HepG2 (cell line): Measurements from ENCODE around the gene CD2AP. TPM values are rescaled to one million over a fixed set of nuclear protein-coding genes. Genes with fewer than 3 reads are reported as not detected.

Experiments used
- ATAC-seq: fragments of 200-7000 bp; cut with Tn5 transposase; 3 replicates; pipeline ENCODE4 v1.9.1; 2020; ENCODE audit warnings: mild to moderate bottlenecking, moderate library complexity
- BruUV-seq: library from RNA; stranded (reverse); fragments of 400-500 nt; replicated peaks from 2 replicates; lab custom pipeline; 2021; lab: Mats Ljungman, UMichigan
- CTCF ChIA-PET: fragments of 300-600 bp; formaldehyde crosslinking; extraction: SDS; loops from one replicate; lab custom pipeline; 2021; ENCODE audit warnings: low total read pairs, inconsistent platforms, low intra/inter-chr PET ratio; lab: Yijun Ruan, JAX
- POLR2A ChIA-PET: fragments of 350-600 bp; sonication (Branson Sonifier 250); formaldehyde crosslinking; loops from one replicate; lab custom pipeline; 2020; ENCODE audit warnings: antibody characterized with exemption, inconsistent platforms; lab: Yijun Ruan, JAX
- DNase-seq: peaks from one replicate; pipeline ENCODE4 v3.0.0-alpha.2; 2015; ENCODE audit warnings: low spot score
- FAIRE-seq: peaks from 3 replicates; lab custom pipeline; 2011; peaks lifted over from hg19 to GRCh38; lab: Jason Lieb, UNC
- H2AFZ ChIP-seq: one replicate; pipeline ENCODE4 v1.6.1; 2011; ENCODE audit warnings: low read length, inconsistent platforms
- H3K27ac ChIP-seq: fragments of 300-600 bp; 3 replicates; pipeline ENCODE4 v1.8.0; 2011; ENCODE audit warnings: mixed run types, mild to moderate bottlenecking, mixed read lengths, low read length, inconsistent platforms; ENCODE audit not compliant: insufficient read depth; ENCODE audit errors: extremely low read length
- H3K27me3 ChIP-seq, 2 experiments: fragments of 200-600 bp in 1 of 2; 2 replicates in 1 of 2; 3 replicates in 1 of 2; pipeline versions ENCODE4 v1.6.0 to v1.8.0; 2011; ENCODE audit warnings: low read length in 2 of 2, mild to moderate bottlenecking in 2 of 2, moderate library complexity in 2 of 2, inconsistent platforms in 1 of 2; ENCODE audit not compliant: insufficient read depth in 2 of 2, control insufficient read depth in 1 of 2
- H3K36me3 ChIP-seq, 2 experiments: fragments of 200-600 bp in 1 of 2; replicated peaks in 1 of 2; 2 replicates in 1 of 2; 3 replicates in 1 of 2; pipeline versions ENCODE4 v1.5.1 to v1.8.0; 2011; ENCODE audit warnings: low read length in 2 of 2, inconsistent platforms in 1 of 2; ENCODE audit not compliant: insufficient read depth in 2 of 2, control insufficient read depth in 1 of 2
- H3K4me1 ChIP-seq: 2 replicates; pipeline ENCODE4 v1.5.1; 2012; ENCODE audit warnings: low read length, inconsistent platforms; ENCODE audit not compliant: insufficient read depth
- H3K4me2 ChIP-seq: 2 replicates; pipeline ENCODE4 v1.6.0; 2011; ENCODE audit warnings: low read depth, low read length, inconsistent platforms
- H3K4me3 ChIP-seq, 3 experiments: fragments of 200-600 bp in 1 of 3; sonication (generic), shearing (Covaris generic) in 1 of 3; replicated peaks in 1 of 3; 2 replicates each; pipeline ENCODE4 v1.5.1; 2011 to 2016; ENCODE audit warnings: low read length in 3 of 3, inconsistent platforms in 2 of 3, low read depth in 2 of 3, mild to moderate bottlenecking in 2 of 3, control low read depth in 1 of 3, mixed read lengths in 1 of 3; ENCODE audit not compliant: insufficient read depth in 1 of 3
- H3K79me2 ChIP-seq: one replicate; pipeline ENCODE4 v1.6.1; 2011; ENCODE audit warnings: low read length, inconsistent platforms; ENCODE audit not compliant: insufficient read depth
- H3K9ac ChIP-seq: 2 replicates; pipeline ENCODE4 v1.6.0; 2011; ENCODE audit warnings: mild to moderate bottlenecking, low read depth, low read length, inconsistent platforms; ENCODE audit not compliant: insufficient read depth
- H3K9me3 ChIP-seq: 2 replicates; pipeline ENCODE4 v1.5.1; 2012; ENCODE audit warnings: mild to moderate bottlenecking, low read length
- H4K20me1 ChIP-seq: 2 replicates; pipeline ENCODE4 v1.6.0; 2011; ENCODE audit warnings: inconsistent platforms, mild to moderate bottlenecking, low read length, moderate library complexity; ENCODE audit not compliant: insufficient read depth
- DBP ChIP-seq: sonication (generic); formaldehyde crosslinking; IDR thresholded peaks from 2 replicates; pipeline ENCODE4 v1.4.0; 2020; ENCODE audit warnings: missing genetic modification reagents; ENCODE audit errors: not compliant biosample characterization
- GTF3A ChIP-seq: sonication (generic); formaldehyde crosslinking; conservative IDR thresholded peaks from 2 replicates; pipeline ENCODE4 v1.4.0; 2020; ENCODE audit warnings: mild to moderate bottlenecking, missing genetic modification reagents
- MIER2 ChIP-seq: IDR thresholded peaks from 2 replicates; pipeline ENCODE4 v1.6.1; 2016; ENCODE audit warnings: missing biosample characterization, missing genetic modification reagents
- MXD4 ChIP-seq: IDR thresholded peaks from 2 replicates; pipeline ENCODE4 v1.6.1; 2016; ENCODE audit warnings: mild to moderate bottlenecking, missing biosample characterization, missing genetic modification reagents
- NR2F2 ChIP-seq: IDR thresholded peaks from 2 replicates; pipeline ENCODE4 v1.6.1; 2012; ENCODE audit warnings: low read depth, inconsistent platforms, borderline replicate concordance
- RFX3 ChIP-seq: IDR thresholded peaks from 2 replicates; pipeline ENCODE4 v1.6.1; 2016; ENCODE audit warnings: missing biosample characterization, missing genetic modification reagents
- RFX5 ChIP-seq: IDR thresholded peaks from 2 replicates; pipeline ENCODE4 v1.6.1; 2011; ENCODE audit warnings: low read depth, low read length, improper control_type of control experiment
- TBP ChIP-seq: sonication (generic); formaldehyde crosslinking; IDR thresholded peaks from 2 replicates; pipeline ENCODE4 v1.5.0; 2020; ENCODE audit warnings: missing genetic modification reagents
- ZFP36 ChIP-seq: fragments of 150-350 bp; IDR thresholded peaks from 2 replicates; pipeline ENCODE4 v1.6.1; 2018; ENCODE audit warnings: borderline replicate concordance, low read length, low read depth; ENCODE audit not compliant: partially characterized antibody
- ZFP62 ChIP-seq: sonication (generic); formaldehyde crosslinking; IDR thresholded peaks from 2 replicates; pipeline ENCODE4 v1.4.0; 2020; ENCODE audit warnings: missing genetic modification reagents
- ZNF451 ChIP-seq: sonication (generic); formaldehyde crosslinking; IDR thresholded peaks from 2 replicates; pipeline ENCODE4 v1.5.0; 2020; ENCODE audit warnings: mild to moderate bottlenecking, missing genetic modification reagents
- ZNF547 ChIP-seq: sonication (generic); formaldehyde crosslinking; IDR thresholded peaks from 2 replicates; pipeline ENCODE4 v1.5.1; 2020; ENCODE audit warnings: mild to moderate bottlenecking, missing genetic modification reagents
- WGBS: methylation state at CpG from one replicate; pipeline ENCODE4 v1.1.6; 2017; ENCODE audit warnings: low lambda C conversion rate; 5-methylcytosine and 5-hydroxymethylcytosine counted together
- in situ Hi-C: cut with HindIII; loops from 2 replicates; pipeline ENCODE4 v1.10.0; 2017; ENCODE audit warnings: low pct_unique_long_range_greater_than_20kb; ENCODE audit not compliant: extremely low pct_ligation_motif_present
- intact Hi-C: fragments of 100-400 bp; cut with micrococcal nuclease; formaldehyde crosslinking; loops from one replicate; pipeline ENCODE4 v1.10.0; 2022; ENCODE audit not compliant: unreplicated experiment
- polyA plus RNA-seq, 8 experiments: library from polyadenylated mRNA; depleted of rRNA in 3 of 8; stranded (reverse) in 7 of 8; unstranded in 1 of 8; fragments of >200 nt; fragmentation: Illumina TruSeq in 4 of 8; extraction: Trizol in 4 of 8; gene quantifications; 2 replicates each; pipeline versions ENCODE4 v1.2.1 to v1.2.3, GENCODE V29; 2011 to 2016; ENCODE audit warnings: low read depth in 4 of 8, missing spikeins in 1 of 8, mixed read lengths in 1 of 8; ENCODE audit not compliant: insufficient read depth in 1 of 8
- total RNA-seq, 5 experiments: library from RNA; depleted of rRNA; stranded (reverse); fragments of >200 nt; fragmentation: Illumina TruSeq; extraction: Trizol; gene quantifications; 2 replicates each; pipeline ENCODE4 v1.2.3, GENCODE V29; 2016; ENCODE audit warnings: low read depth in 1 of 5
- TF ChIP-seq, protein P1 (sequence below): sonication (generic); formaldehyde crosslinking; IDR thresholded peaks from 2 replicates; pipeline ENCODE4 v1.4.0; 2020; ENCODE audit warnings: missing genetic modification reagents, borderline replicate concordance

CD2AP gene
- total and polyA plus RNA-seq, 2 of the 13 experiments (the other 11 are each of a cell fraction or from before 2014, with no cell fraction given) = 8.6 to 31.9 TPM

- ChIA-PET CTCF (no interaction called here), POLR2A (no interaction called here)
- FAIRE-seq = no peak
- intact Hi-C loops (no loop called here), in situ Hi-C loops (no loop called here)
- no peak overlapping the region for H3K9ac ChIP-seq
- peaks cover 10% of the 10 kb centered on the region; the same call in 1 of the 2 replicates for H3K4me1 ChIP-seq
- H2AFZ ChIP-seq = no peak overlapping the region
- DNase-seq = no peak
- H3K9me3 ChIP-seq = no peaks in the 10 kb centered on the region
- no TSS peak for BruUV-seq
- no peak overlapping the region for H3K4me3 ChIP-seq
- H3K79me2 ChIP-seq = no peaks in the 10 kb centered on the region
- no peak for TF ChIP-seq DBP (CRISPR knock-in tag)
- TF ChIP-seq ZFP36 = no peak
- no peak for TF ChIP-seq GTF3A (CRISPR knock-in tag)
- H3K36me3 ChIP-seq = no peaks in the 10 kb centered on the region
- 23% methylated on average over 3 of the region's 3 CpGs for WGBS
- H4K20me1 ChIP-seq = no peaks in the 10 kb centered on the region
- H3K27ac ChIP-seq = no peak overlapping the region
- no peak overlapping the region for H3K4me2 ChIP-seq
- peaks cover 2 to 16% of the 10 kb centered on the region in 2 experiments; a peak in 4 of 5 replicates for H3K27me3 ChIP-seq
- ATAC-seq = no peak
Observed at GRCh38 chr6:47665112-47665511, 187.5 kb downstream of the CD2AP start.

GRCh38 chr6:47669684-47670513 lies 192.3 kb downstream of the CD2AP start:
- Histone ChIP-seq H2AFZ (no peak overlapping the region), H3K36me3 (no peaks in the 10 kb centered on the region), H3K9me3 (no peaks in the 10 kb centered on the region), H3K27me3 (peaks cover 0 to 2% of the 10 kb centered on the region in 2 experiments; a peak in 1 of 5 replicates), H3K9ac (no peak overlapping the region), H3K79me2 (no peaks in the 10 kb centered on the region), H4K20me1 (no peaks in the 10 kb centered on the region; the same call in 1 of the 2 replicates), H3K4me1 (peaks cover 11% of the 10 kb centered on the region; the same call in 1 of the 2 replicates), H3K4me3 (no peak overlapping the region), H3K27ac (no peak overlapping the region), H3K4me2 (no peak overlapping the region)
- WGBS = 3% methylated on average over 6 of the region's 6 CpGs
- in situ Hi-C loops = no loop called here
- peak; percentile 62 for FAIRE-seq
- ChIA-PET POLR2A (no interaction called here), CTCF (no interaction called here)
- DNase-seq = no peak
- ATAC-seq = peak; percentile 43
- intact Hi-C loops = no loop called here
- no TSS peak for BruUV-seq
- TF ChIP-seq MIER2 (CRISPR knock-in tag) = no peak
- TF ChIP-seq, protein P1, sequence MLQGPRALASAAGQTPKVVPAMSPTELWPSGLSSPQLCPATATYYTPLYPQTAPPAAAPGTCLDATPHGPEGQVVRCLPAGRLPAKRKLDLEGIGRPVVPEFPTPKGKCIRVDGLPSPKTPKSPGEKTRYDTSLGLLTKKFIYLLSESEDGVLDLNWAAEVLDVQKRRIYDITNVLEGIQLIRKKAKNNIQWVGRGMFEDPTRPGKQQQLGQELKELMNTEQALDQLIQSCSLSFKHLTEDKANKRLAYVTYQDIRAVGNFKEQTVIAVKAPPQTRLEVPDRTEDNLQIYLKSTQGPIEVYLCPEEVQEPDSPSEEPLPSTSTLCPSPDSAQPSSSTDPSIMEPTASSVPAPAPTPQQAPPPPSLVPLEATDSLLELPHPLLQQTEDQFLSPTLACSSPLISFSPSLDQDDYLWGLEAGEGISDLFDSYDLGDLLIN (CRISPR knock-in tag) = no peak
- TF ChIP-seq ZFP62 = no peak
- no peak for TF ChIP-seq NR2F2
- no peak for TF ChIP-seq RFX5
- TF ChIP-seq TBP = no peak
- TF ChIP-seq MXD4 (CRISPR knock-in tag) = no peak
- TF ChIP-seq ZNF451 = no peak
- TF ChIP-seq ZNF547 = no peak
- no peak for TF ChIP-seq RFX3 (CRISPR knock-in tag)
